ENCODE measurements around the gene MTA2.
A peak's percentile ranks its signal among the peaks of the same experiment; 100 is the strongest.

DNA sequence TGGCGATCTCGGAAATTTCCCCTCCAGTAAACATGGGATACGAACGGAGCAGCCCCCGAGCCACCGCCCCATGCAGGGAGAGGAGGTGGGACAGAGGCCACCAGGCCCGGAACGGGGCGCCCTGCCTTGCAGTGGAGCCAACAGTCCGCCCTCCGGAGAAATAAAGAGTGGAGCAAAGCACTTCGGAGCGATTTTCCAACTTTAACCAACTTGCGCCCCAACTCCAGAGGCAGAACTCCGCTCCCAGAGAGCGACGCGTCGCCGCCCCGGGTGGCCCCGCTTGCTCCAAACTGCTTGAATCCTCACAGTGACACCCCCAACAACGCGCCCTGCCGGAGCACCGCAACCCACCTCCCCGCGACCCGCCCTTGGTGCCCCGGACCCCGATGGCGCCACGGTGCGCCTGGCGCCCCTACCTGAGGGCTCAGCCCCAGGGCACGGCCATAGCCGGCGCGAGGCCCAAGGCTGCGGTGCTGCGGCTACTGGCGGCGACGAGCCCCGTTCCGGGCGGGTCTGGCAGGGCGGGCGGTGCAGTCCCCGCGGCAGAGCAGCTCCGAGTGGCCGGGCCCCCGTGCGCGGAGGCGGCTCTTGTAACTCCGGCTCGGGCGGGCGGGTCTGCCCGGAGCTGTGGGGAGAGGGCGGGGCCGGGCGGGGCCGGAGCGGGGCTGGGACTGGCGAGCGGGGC, 55.3 kb downstream of the MTA2 start, which contains the start of gene AHNAK:
- TF ChIP-seq POLR2A (IDR thresholded peaks at IDR 0.05): peak; percentile 57 to 90
- TF ChIP-seq, protein P1, sequence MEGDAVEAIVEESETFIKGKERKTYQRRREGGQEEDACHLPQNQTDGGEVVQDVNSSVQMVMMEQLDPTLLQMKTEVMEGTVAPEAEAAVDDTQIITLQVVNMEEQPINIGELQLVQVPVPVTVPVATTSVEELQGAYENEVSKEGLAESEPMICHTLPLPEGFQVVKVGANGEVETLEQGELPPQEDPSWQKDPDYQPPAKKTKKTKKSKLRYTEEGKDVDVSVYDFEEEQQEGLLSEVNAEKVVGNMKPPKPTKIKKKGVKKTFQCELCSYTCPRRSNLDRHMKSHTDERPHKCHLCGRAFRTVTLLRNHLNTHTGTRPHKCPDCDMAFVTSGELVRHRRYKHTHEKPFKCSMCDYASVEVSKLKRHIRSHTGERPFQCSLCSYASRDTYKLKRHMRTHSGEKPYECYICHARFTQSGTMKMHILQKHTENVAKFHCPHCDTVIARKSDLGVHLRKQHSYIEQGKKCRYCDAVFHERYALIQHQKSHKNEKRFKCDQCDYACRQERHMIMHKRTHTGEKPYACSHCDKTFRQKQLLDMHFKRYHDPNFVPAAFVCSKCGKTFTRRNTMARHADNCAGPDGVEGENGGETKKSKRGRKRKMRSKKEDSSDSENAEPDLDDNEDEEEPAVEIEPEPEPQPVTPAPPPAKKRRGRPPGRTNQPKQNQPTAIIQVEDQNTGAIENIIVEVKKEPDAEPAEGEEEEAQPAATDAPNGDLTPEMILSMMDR (IDR thresholded peaks at IDR 0.05): peak in 2 of 6 experiments; percentile 1 to 11
